ENCODE data around the gene EXOC1L.

DNA sequence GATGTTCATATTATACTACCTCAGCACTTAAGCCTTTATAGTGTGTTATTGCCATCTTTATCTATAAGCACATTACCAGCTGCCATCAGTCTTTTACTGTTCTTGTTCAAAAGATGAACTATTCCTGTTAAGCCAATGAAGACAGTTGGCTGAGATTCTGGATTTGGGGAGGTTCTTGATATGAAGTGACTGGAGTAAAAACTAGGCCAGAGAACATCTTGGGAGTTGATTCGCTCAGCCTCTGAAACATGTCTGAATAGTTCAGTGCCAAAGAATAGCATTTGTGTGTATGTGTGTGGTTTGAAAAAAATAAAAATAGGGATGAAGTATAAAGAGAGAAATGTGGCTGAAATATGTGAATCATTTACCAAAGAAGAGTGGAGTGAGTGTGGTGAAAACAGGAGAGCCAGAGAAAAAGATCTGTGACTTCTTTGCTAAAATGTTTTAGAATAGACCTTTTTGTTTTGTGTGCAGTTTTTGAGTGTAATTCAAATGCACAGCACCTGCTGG lies 49.0 kb downstream of the EXOC1L start:
- TF ChIP-seq POLR2AphosphoS5 (IDR thresholded peaks at IDR 0.05; ENCODE audit: low read depth, low read length) (no peak), TAF1 (IDR thresholded peaks at IDR 0.05; ENCODE audit: borderline replicate concordance, insufficient read depth, low read length) (no peak)
- TF ChIP-seq, protein P1, sequence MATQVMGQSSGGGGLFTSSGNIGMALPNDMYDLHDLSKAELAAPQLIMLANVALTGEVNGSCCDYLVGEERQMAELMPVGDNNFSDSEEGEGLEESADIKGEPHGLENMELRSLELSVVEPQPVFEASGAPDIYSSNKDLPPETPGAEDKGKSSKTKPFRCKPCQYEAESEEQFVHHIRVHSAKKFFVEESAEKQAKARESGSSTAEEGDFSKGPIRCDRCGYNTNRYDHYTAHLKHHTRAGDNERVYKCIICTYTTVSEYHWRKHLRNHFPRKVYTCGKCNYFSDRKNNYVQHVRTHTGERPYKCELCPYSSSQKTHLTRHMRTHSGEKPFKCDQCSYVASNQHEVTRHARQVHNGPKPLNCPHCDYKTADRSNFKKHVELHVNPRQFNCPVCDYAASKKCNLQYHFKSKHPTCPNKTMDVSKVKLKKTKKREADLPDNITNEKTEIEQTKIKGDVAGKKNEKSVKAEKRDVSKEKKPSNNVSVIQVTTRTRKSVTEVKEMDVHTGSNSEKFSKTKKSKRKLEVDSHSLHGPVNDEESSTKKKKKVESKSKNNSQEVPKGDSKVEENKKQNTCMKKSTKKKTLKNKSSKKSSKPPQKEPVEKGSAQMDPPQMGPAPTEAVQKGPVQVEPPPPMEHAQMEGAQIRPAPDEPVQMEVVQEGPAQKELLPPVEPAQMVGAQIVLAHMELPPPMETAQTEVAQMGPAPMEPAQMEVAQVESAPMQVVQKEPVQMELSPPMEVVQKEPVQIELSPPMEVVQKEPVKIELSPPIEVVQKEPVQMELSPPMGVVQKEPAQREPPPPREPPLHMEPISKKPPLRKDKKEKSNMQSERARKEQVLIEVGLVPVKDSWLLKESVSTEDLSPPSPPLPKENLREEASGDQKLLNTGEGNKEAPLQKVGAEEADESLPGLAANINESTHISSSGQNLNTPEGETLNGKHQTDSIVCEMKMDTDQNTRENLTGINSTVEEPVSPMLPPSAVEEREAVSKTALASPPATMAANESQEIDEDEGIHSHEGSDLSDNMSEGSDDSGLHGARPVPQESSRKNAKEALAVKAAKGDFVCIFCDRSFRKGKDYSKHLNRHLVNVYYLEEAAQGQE (IDR thresholded peaks at IDR 0.05; ENCODE audit: insufficient read depth in 1 of 2, low read depth in 2 of 2, low read length in 2 of 2), result no peak

All from PFSK-1 (cell line).